ENCODE measurements around the gene LLGL1. TPM values are rescaled to one million over a fixed set of nuclear protein-coding genes. Genes with fewer than 3 reads are reported as not detected.
"Not testable (repeated sequence)": the region's sequence is repeated elsewhere in the genome, so short reads cannot be mapped to it uniquely, and the experiment has no call there.

The LLGL1 gene
- total RNA-seq, 1 donor from 2014 or later, result 47.3 TPM

DNA sequence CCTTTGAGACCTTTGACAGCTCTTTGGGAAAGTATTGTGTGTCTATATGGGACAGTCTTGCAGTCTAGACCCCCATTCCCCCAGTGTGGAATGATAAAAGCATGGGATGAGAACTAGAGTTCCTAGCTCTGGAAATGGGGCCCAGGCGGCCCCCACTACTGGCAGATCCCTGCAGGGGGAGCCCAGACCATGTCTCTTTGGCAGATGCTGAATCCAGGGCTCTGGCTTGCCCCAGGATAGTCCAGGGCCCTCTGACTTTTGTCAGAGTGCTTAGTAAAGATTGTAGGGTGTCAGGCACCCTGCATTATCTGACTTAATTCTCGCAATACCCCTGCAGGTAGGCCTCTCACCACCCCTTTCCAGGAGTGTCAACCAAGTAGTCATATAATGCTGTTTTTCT is 33.5 kb upstream of the LLGL1 start:
- no peak for DNase-seq (ENCODE audit: extremely low read depth, low read depth, low spot score)

DNA sequence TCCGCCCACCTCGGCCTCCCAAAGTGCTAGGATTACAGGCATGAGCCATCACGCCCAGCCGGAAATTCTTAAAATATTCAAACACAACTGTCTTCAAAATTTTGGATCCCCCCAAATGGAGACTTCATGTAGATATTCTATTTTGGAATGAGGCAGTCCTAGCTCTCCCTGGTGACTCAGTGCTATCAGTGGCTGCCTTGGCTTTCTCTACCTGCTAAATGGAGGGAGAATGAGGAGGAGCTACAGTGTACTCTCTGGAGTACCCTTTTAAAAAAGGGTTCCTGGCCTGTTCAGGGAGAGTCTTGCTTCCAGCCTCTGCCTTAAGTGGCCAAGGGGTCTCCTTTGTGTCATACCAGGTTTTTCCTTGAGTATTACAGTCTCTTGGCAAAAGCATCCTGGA is 31.0 kb upstream of the LLGL1 start:
- no peak for DNase-seq (ENCODE audit: extremely low read depth, low read depth, low spot score)

DNA sequence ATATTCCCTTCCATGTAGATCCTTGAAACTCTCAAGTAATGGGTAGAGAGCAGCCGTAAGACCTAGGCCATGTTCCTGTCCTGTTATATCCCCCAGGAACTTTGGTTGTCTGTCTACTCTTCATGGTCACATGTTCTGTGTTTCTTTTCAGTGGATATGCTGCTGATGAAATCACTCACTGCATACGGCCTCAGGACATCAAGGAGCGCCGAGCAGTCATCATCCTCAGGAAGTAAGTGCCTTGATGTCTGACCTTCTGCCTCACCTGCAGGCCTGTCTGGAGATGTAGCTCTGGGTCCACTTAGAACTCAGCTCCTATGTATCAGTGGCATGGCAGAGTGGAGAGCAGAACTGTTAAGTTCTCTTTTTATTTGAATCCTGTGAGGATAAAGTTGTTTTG is 30.6 kb upstream of the LLGL1 start:
- DNase-seq (ENCODE audit: extremely low read depth, low read depth, low spot score), result no peak

DNA sequence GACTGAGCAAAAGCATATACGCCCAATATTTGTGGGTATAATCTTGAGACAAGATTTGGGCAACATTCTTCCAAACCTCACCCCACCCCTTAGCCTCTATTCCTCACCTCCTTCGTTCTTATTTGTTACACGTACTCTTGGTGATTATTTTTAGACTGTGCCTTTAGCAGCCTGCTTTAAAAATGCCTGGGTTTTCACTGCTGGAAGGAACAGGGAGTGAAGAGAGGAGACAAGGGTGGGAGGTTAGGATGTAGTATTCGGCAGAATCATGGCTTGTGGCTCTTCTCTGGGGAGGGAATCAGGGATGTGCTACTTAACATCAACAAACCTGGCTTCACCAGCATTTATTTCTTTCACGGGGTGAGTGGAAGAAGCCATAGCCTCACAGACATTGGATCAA is 30.2 kb upstream of the LLGL1 start:
- DNase-seq (ENCODE audit: extremely low read depth, low read depth, low spot score), result no peak

DNA sequence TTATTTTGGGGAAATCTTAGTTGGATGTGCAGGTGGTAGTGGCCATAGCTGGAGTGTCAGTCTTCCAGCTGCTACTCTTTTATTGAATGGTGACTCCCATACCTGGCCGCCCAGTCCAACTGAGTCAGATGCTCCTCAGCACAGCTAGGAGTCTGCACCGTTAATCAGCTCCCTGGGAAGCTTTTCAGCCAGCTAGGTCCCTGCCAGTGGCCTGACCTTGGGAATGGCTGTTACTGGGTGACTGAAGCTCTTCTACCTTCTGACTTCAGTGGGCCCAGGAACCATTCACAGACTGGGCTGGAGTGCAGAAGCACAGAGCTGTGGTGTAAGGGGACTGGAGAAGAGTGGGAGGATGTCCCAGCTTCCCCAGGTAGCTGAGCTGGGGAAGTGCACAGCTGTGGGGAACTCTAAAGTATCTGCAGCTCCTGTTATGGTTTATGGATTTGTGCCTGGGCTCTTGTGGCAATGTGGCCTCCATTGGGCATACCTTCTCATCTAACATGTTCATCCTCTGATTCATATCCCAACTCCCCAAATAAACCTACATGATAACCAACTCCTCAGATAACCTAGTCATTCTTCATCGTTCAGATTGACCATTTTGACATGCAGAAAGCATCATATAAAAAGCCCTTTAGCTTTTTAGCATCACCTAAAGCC is 27.8 kb upstream of the LLGL1 start:
- DNase-seq (ENCODE audit: extremely low read depth, low read depth, low spot score), result no peak

DNA sequence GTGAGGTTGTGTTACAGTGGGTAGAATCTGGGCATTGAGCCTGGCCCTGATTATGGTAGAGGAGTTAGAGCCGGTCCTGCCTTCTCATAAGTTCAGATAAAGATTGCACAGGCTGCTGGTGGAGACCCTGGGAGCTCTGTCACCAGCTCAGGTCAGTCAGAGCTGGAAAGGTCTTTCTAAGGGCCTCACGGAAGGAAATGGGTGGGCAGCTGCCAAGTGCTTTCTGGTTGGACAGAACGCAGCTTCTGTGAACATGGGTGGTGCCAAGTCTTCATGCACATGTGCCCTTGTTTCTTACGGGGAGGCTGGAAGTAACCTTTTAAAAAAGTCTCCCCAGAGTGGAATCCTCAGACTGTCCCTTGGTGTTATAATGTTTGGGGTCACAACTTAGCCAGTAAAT is 26.9 kb upstream of the LLGL1 start:
- no peak for DNase-seq (ENCODE audit: extremely low read depth, low read depth, low spot score)

DNA sequence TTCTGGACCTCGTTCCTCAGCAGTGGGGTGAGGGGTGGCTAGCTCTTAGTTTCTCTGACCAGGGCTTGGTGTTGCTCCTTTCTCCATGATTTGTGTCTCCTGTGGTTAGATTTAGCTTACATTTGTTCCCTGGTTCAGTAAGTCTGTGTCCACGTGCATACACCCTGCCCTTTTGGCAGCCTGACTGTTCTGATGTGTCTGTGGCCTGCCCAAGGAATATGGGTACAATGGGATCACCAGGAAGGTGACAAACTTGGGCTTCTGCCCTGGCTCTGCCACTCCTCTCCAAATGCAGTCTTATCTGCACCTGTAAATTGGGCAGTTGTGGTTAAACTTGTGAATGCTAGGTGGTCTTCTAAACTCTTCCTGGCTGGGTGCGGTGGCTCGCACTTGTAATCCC is 24.3 kb upstream of the LLGL1 start:
- no peak for DNase-seq (ENCODE audit: extremely low read depth, low read depth, low spot score)

DNA sequence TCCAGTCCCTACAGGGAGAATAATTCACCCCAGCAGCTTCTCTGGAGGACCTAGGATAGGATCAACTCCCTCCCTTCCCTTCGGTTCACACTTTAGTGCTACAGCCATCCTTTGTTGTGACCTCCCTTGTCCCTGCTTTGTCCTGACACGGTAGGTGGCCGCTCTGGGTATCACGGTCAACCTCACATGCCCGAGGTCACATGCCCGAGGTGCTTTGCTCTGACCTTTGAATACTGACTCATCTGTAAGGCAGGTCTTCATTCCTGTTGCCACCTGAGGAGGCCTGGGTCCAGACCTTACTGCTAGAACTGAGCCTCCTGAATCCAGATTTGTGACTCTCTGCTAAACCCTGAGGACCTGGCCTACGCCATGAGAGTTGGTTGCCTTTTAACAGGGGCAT is 22.1 kb upstream of the LLGL1 start:
- DNase-seq (ENCODE audit: extremely low read depth, low read depth, low spot score), result no peak

DNA sequence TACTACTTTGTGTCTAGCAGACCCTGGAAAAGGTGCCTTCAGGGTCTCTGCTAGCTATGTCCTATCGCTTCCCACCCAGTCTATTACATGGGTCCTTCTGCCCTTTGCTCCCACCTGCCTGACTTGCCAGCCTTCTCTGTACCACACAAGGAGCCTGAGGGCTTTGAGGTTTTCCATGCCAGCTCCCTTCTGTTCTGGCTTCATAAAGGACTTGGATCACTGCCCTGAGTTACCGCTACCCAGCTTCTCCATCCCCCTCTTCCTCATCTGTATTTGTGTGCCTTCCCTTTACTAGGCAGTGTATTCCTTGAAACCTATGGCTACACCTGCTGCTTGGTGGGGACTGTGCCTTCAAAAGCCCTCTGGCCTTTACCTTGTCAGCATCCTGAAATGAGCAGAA is 19.6 kb upstream of the LLGL1 start:
- DNase-seq (ENCODE audit: extremely low read depth, low read depth, low spot score), result no peak

DNA sequence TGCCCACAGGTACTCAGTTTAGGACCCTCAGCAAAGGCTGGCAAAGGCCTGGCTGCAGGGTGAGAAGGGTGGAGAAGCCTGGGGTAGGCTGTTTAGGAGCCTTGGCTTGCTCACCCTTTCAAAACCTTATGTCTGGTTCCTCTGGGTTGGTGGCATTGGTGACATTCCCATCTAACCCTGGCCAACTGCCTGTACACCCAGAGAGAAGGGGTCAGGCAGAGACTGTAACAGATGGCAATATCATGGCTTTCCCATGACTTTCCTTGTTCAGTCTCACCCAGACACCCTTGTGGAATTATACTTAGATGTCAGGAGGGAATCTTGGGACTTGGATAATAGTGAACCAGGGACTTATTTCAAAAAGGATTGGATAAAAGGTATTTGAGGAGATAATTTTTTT is 18.5 kb upstream of the LLGL1 start:
- DNase-seq (ENCODE audit: extremely low read depth, low read depth, low spot score), result no peak

DNA sequence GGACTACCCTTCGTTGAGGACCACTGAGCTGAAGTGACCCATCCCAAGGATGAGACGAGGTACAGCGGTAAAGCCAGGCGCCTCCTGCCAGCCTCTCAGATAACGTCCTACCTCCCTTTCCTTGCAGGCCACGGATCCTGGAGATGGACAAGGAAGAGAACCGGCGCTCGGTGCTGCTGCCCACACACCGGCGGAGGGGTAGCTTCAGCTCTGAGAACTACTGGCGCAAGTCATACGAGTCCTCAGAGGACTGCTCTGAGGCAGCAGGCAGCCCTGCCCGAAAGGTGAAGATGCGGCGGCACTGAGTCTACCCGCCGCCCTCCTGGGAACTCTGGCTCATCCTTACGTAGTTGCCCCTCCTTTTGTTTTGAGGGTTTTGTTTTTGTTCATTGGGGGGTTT is 17.3 kb upstream of the LLGL1 start:
- no peak for DNase-seq (ENCODE audit: extremely low read depth, low read depth, low spot score)

DNA sequence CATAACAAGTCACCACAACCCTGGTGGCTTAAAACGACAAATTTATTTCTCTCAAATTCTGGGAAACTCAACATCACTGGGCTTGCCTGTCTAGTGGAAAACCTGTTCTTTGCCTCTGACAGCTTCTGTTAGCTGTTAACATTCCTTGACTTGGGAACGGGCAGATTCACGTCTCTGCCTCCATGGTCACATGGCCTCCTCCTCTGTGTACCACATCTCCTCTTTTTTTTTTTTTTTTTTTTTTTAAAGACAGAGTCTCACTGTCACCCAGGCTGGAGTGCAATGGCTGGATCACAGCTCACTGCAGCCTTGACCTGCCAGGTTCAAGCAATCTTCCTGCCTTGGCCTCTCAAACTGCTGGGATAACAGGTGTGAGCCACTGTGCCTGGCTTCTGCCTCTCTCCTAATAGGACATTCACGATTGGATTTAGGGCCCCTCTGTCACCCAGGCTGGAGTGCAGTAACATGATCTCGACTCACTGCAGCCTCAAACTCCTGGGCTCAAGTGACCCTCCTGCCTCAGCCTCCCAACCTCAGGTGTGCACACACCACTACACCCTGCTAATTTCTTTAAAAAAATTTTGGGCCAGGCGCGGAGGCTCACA is 11.7 kb upstream of the LLGL1 start:
- DNase-seq (ENCODE audit: extremely low read depth, low read depth, low spot score), result no peak

DNA sequence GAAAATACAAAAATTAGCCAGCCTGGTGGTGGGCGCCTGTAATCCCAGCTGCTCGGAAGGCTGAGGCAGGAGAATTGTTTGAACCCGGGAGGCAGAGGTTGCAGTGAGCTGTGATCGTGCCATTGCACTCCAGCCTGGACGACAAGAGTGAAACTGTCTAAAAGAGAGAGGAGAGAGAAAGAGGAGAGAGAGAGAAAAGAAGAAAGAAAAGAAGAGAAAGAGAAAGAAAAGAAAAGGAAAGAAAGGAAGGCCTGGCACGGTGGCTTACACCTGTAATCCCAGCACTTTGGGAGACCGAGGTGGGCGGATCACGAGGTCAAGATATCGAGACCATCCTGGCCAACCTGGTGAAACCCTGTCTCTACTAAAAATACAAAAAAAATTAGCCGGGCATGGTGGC is 8.5 kb upstream of the LLGL1 start:
- not testable (repeated sequence) for DNase-seq (ENCODE audit: extremely low read depth, low read depth, low spot score)

DNA sequence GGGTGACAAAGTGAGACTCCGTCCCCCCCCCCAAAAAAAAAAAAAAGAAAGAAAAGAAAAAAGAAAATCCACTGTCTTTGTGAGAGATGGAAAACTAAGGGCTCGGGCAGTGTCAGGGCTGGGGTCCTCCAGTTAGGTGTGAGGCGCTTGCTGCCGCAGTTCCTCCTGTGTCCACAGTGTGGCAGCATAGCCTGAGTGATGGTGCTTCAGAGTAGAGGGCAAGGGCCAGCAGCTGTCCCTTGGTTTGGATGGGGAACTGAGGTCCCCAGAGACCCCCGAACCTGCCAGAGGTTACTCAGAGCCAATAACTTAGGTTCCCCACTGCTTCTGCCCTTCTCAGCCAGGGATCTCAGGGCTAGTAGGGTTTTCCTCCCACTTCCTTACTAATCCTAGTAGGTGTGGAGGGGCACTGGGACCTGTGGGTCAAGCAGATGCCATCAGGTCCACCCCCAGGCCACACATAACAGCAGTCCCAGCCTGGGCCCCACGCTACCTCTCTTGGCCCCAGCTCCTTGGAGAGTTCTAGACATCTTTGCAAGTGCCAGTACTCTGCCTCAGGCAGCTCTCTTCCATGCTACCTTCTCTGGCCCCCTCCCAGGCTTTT is 7.9 kb upstream of the LLGL1 start:
- no peak for DNase-seq (ENCODE audit: extremely low read depth, low read depth, low spot score)

DNA sequence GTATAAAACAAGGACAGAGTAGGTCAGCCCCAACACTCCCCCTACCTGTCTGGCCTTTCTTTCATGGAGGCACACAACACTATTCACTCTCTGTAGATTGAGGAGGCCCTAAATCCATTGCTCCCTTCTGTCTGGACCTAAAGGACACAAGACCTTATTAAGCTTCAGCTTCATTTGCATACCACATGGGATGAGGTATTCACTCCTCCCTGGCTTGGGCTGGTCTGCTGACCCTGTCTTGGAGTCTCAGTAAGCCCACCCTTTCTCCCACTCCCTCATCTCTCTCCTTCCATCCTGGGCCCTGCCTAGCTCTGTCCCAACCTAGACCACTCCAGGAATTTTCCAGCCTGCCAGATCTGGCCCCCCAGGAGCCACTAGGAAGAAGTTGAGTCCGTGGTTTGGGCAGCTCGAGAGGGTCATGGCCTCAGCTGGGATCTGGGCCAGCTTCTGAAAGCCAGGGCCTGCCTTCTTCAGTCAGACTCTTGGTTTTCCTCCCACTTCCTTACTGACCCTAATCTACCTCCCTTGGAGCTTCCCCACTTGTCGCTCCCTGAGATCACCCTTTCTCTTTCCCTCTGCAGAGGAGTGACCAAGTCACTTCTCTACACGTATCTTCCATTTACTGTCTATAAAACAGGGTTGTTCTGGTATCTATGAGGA is 6.5 kb upstream of the LLGL1 start:
- no peak for DNase-seq (ENCODE audit: extremely low read depth, low read depth, low spot score)

DNA sequence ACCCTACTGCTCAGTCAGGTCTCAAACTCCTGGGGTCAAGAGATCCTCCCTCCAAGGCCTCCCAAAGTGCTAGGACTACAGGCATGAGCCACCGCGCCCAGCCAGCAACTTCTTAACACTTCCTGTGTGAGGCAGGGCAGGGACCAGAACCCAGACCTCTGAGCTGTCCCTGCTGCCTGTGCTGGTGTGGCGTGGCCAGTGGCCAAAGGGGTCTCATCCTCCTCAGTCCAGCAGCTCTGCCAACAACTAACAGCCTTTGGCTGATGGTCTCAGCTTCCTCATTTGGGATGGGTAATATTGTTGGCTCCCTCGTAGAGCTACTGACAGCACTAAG is 1.4 kb upstream of the LLGL1 start:
- no peak for DNase-seq (ENCODE audit: extremely low read depth, low read depth, low spot score)

DNA sequence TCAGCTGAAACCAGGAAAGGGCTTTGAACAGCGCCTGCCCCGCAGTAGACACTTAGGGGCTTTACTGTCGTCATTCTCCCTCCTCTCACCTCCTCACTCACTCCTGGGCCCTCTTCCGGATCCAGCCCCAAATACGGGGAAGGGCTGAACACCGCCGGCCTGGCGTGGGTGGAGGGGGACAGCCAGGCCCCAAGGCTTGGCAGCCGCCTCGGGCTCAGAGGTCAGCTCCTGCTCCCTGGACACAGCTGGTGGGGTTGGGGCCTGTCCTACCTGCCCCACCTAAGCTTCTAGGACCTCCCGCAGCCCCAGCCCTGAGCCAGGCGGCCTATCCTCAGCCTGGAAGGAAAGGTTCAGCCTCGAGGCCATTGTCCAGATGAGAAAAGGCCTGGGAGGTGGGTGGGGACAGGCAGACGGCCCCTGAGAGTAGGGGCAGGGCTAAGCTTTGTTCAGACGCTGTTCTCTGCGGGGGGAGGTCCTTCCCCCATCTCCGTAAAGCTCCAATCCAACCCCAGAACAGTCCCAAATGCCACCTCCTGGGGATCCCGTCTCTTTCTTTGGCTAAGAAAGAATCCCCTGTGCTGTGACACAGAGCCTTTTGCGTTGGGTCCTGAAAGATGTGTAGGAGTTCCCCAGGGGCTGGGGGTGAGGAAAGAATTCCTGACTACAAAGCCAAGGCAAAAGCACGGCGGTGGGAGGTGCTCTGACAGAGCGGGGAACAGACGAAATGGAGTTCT is 881 bp upstream of the LLGL1 start:
- no peak for DNase-seq (ENCODE audit: extremely low read depth, low read depth, low spot score)

DNA sequence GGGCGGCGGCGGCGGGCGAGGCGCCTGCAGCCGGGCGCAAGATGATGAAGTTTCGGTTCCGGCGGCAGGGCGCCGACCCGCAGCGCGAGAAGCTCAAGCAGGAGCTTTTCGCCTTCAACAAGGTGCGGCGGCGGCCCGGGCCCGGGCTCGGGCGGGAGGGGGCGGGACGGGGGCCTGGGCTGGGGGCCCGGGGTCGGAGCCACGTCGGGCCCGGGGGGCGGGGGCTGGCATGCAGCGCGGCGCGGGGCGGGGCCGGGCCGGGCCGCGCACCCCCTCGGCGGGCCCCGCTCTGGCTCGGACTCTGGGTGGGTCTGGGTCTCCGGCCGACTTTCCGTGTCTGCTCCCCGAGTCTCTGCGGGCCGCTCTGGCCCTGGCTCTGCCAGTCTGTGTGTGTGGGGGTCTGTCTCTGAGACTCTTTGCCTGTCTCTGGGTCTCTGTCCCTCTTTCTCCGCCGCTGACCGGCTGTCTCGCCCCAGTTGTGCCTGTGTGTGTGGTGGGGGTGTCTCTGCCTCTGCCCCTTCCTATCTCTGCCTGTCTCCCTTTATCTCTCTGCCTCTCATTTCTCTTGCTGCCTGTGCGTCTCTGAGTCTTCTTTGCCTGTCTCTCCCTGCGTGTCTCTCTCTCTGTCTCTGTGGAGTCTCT is 328 bp downstream of the LLGL1 start:
- no peak for DNase-seq (ENCODE audit: extremely low read depth, low read depth, low spot score)

DNA sequence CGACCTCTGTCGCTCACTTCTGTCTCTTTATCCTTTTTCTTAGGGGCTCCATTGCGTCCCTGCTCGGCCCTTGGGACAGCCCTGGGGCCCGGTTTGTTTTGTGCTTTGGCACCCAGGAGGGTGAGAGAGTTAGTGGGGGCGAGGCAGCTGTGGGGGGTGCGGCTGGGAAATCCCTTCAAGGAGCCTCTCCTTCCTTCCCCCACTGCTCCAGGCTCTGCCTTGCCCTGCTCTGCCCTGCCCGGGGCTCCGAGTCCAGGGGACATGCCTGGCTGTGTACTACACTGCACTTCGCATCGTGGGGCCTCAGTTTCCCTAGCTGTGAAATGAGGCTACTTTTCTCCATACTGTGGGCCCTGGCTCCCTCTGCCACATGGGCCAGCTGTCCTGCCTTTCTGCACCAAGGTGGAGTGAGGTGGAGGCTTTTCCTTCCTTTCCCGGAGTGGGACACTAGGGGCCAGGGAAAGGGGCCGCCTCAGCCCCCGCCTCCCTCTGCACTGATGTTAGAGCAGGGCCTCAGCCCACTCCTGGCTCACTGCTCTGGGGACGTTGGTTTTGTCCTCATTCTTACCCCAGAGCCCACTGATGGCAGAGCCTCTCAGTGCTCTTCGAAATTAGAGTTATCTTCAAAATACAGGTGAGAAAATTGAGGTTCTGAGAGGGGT is 980 bp downstream of the LLGL1 start:
- DNase-seq (ENCODE audit: extremely low read depth, low read depth, low spot score), result no peak

DNA sequence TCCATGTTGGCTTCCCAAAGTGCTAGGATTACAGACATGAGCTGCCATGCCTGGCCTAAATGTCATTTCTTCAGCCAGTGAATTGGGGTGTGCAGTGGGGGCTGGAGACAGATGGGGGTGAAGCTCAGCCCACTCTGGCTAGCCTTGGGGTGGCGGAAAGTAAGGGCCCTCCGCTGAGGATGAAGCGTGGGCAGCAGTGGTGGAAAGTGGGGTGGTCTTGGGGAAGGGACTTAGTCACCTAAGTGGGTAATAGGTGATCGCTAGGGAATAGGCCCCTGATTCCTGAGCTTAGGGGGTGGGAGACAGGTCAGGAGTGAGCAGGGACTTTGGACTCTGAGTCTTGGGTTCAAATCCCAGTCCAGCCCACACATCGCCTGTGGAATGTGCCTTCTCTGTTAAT is 2.2 kb downstream of the LLGL1 start:
- no peak for DNase-seq (ENCODE audit: extremely low read depth, low read depth, low spot score)

Data from glomerular endothelial cell (primary cell).